Hepatocyte (in vitro differentiated cells): ENCODE results near the gene ADIPOR2.

Source experiments
- EZH2 ChIP-seq: fragments of 200-600 bp; sonication (generic); IDR thresholded peaks from 2 replicates; pipeline ENCODE4 v1.6.1; 2016; ENCODE audit warnings: antibody characterized with exemption, mild to moderate bottlenecking, borderline replicate concordance
- TF ChIP-seq, protein P1 (sequence below): fragments of 200-600 bp; sonication (generic); IDR thresholded peaks from 2 replicates; pipeline ENCODE4 v1.5.1; 2016; ENCODE audit warnings: antibody characterized with exemption, mild to moderate bottlenecking; ENCODE audit not compliant: poor library complexity

DNA sequence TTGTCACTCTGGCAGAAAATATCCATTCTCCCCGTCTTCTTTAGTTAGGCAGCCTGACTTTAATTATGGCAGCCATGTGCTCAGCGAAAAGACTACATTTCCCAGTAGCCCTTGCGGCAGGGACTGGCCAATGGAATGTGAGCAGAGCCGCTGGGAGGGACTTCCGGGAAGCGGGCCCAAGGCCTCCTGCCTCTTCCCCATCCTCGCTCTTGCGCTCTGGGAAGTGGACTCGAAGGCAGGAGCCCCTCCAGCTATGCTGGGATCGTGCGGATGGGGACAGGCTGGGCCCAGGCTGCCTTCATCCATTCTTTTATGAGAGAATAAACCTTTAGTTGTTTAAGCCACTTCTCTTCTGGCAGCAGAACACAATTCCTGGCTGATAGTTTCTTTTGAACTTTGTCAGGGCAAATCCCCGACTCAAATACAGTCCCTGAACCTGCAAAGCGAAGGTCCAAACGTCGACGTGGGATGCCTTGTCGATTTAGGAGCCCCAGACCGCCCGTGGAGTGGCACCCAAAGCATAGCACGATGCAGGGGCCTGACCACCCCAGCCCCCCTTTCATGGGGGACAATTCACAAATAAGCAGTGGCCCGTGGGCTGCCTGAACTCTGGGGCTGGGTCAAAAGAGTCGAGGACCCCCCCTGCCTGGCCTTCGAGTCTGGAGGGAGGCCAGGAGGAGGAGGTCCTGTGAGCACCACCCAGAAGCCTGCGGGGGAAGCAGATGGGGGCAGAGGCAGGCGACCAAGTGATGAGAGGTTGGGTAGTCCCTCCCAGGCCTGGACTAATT, 113.9 kb downstream of the ADIPOR2 start:
- TF ChIP-seq, protein P1, sequence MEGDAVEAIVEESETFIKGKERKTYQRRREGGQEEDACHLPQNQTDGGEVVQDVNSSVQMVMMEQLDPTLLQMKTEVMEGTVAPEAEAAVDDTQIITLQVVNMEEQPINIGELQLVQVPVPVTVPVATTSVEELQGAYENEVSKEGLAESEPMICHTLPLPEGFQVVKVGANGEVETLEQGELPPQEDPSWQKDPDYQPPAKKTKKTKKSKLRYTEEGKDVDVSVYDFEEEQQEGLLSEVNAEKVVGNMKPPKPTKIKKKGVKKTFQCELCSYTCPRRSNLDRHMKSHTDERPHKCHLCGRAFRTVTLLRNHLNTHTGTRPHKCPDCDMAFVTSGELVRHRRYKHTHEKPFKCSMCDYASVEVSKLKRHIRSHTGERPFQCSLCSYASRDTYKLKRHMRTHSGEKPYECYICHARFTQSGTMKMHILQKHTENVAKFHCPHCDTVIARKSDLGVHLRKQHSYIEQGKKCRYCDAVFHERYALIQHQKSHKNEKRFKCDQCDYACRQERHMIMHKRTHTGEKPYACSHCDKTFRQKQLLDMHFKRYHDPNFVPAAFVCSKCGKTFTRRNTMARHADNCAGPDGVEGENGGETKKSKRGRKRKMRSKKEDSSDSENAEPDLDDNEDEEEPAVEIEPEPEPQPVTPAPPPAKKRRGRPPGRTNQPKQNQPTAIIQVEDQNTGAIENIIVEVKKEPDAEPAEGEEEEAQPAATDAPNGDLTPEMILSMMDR = no peak
- no peak for TF ChIP-seq EZH2
